Fibroblast of skin of right biceps (primary cell): Measurements from ENCODE around the gene ZG16.

Source experiments
- DNase-seq: peaks from one replicate; pipeline ENCODE4 v3.0.0-alpha.2; 2013

ZG16 gene

DNA sequence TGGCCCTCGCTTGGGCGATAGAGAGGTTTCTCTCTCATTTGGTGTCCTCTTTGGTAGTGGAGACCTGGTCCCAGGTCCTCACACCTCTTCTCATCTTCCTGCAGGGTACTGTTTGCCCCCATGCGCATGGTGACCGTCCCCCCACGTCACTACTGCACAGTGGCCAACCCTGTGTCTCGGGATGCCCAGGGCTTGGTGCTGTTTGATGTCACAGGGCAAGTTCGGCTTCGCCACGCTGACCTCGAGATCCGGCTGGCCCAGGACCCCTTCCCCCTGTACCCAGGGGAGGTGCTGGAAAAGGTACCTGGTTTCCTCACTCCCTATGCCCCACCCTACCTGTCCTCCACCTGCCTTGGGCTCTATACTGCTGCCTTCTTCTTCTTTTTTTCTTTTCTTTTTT lies 52.7 kb downstream of the ZG16 start:
- DNase-seq, result no peak

GRCh38 chr16:29831490-29831889 lies 53.4 kb downstream of the ZG16 start:
- no peak for DNase-seq
